Measurements from ENCODE around the gene TMEM200B.
"Not testable (repeated sequence)": the region's sequence is repeated elsewhere in the genome, so short reads cannot be mapped to it uniquely, and the experiment has no call there.

The TMEM200B gene

DNA sequence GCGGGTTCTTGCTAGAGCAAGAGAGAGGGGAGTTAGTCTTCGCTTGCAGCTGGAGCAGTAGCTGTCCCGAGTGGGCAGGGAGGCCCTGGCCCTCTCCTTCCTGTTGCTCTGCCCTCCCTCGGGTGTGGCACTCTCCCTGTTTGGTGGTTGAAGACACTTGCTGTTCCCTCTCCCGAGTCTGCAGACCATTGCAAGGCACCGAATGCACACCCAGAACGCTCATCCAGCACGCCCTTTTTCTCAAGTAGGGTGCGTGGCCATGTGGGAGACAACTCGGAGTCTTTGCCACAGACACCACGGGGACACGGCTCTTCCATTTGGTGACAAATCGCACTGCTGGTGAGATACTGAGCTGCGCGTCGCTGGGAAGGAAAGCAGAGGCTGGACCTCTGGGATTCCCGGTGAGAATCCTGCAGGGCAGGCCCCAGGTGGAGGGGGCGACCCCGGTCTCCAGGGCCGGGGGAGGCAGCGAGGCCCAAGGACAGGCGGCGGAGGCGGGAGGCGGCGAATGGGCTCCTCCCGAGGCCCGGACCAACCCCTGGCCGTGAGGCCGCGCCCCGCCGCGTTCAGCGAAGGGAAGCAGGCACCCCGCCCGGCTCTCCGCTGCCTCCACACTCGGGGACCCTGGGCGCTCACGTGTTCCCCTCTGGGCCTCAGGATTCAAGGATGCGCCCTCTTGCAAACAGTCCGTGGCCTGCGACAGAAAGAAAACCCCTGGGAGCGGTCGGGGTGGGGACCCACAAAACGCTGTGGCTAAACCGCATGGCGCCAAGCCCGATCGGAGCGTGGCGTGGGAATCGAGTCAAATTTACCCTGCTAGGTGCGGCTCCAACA is 10.4 kb upstream of the TMEM200B start:
- DNase-seq (ENCODE audit: low read depth), result no peak

DNA sequence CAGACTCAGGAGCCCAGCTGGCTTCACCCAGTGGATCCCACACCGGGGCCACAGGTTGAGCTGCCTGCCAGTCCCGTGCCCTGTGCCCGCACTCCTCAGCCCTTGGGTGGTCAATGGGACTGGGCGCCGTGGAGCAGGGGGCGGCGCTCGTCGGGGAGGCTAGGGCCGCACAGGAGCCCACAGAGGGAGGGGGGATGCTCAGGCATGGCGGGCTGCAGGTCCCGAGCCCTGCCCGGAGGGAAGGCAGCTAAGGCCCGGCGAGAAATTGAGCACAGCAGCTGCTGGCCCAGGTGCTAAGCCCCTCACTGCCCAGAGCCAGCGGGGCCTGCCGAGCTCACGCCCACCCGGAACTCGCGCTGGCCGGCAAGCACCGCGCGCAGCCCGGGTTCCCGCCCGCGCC is 7.4 kb upstream of the TMEM200B start:
- DNase-seq (ENCODE audit: low read depth), result not testable (repeated sequence)

DNA sequence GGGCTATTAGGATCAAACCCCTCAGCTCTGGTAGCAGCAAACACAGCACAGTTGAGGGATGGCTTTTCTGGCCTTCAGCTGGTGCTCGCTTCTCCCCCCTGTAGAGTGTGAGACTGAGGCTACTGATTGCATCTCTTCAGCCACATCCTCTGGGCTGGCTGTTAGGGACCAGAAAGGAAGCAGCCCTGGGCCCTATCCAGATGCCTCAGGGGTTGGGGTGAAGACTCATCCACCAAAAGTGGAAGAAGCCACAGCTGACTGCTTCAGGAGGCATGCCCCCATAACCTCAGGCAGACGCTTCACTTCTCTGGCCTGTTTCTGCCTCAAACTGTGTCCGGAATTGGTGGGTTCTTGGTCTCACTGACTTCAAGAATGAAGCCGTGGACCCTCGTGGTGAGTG is 6.2 kb upstream of the TMEM200B start:
- DNase-seq (ENCODE audit: low read depth), result no peak

DNA sequence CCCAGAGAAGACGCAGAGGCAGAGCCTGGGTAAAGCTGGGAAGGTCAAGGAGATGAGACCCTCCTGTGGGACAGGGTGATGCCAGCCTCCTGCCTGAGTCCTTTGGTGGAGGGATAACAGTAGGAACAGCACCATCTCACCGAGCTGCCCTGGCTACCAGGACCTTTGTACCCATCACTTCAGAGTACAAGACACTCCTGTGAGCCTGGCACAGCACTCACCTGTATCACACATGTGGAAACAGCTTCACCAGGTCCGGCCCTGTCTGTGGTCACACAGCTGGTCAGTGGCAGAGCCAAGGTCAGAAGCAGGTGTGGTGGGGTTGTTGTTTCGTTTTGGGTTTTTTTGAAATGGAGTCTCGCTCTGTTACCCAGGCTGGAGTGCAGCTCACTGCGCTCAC is 5.0 kb upstream of the TMEM200B start:
- DNase-seq (ENCODE audit: low read depth), result no peak

DNA sequence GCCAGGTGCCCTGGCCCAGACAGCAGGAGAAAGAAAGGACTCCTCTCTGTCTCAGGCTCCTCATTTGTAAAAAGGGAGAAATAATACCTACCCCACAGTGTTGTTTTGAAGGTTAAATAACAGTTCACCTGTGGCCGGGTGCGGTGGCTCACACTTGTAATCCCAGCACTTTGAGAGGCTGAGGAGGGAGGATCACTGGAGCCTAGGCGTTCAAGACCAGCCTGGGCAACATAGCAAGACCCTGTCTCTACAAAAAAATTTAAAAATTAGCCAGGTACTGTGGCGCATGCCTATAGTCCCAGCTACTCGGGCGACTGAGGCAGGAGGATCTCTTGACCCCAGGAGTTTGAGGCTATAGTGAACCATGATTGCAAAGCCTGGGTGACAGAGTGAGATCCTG is 2.5 kb upstream of the TMEM200B start:
- no peak for DNase-seq (ENCODE audit: low read depth)

DNA sequence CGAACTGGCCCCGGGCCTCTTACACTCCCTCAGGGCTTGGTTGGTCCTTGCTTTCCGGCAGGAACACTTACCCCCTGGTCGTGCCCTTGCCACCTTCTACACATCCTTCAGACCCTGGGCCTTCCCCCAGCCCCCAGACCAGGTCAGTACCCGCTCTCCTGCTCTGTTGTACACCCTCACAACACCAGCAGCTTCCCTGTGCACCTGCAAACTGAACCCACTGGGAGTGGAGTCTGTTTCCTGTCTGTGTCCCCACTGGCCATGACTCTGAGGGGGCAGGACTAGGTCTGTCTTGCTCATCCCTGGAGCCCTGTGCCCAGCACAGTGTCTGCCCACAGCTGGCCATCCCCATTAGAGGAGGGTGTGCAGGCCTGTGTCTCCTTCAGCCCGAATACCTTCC is 2.1 kb upstream of the TMEM200B start:
- no peak for DNase-seq (ENCODE audit: low read depth)

DNA sequence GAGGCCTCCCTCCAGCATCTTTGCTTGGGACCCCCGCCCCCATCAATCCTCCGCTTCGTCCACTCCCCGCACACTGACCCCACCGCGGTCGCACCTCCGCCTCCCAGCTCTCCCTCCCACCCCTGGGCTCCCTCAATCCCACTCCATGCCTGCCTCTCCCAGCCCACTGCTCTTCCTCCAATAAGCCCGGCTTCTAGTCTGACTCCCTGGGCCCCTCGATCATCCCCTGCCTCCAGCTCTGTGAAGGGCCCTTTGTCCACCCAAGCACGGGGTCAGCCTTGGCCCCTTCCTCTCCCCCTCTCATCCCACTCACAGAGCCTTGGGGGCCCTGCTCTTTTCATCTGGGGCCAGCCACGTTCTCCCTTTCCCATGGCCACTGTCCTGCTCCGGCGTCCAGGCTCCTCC is 1.5 kb upstream of the TMEM200B start:
- DNase-seq (ENCODE audit: low read depth), result no peak

DNA sequence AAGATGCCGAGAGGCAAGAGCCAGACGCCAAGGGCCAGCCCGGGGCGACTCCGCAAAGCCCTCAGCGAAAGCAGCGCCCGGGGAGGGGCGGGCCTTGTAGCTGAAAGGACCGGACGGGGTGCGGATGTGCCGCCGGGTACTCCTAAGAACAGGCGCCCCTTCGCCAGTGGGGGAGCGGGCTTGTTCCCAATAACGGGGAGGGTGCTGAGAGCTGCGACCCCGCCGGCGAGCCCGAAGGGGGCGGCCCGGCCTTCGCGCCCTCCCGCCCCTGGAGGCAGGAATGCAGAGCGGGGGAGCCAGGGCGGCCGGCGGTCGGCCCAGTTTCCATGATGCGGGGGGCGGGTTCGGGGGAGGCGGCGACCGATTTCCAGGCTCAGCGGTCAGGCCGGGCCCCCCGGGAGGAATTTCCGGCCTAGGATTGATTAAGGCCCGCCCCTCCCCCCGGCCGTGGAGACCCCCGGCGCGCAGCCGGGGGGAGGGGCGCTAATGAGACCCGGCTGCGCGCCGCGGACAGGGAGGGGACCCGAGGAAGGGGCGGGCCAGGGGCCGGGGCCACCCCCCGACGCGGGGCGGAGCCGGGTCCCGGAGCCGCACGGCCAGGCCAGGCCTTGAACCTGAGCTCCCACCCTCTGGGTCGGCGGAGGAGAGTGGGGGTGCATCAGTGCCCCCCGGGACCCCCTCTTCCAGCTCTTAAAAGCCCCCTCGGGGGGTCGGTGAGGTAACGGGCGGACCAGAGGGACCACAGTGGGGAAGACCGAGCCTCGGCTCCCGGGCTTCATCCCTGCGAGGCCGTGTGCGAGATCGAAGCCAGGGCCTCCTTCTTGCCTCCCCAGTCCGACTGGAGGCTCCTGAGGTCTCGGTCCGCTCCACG is 898 bp upstream of the TMEM200B start:
- DNase-seq (ENCODE audit: low read depth), result peak; percentile 32

DNA sequence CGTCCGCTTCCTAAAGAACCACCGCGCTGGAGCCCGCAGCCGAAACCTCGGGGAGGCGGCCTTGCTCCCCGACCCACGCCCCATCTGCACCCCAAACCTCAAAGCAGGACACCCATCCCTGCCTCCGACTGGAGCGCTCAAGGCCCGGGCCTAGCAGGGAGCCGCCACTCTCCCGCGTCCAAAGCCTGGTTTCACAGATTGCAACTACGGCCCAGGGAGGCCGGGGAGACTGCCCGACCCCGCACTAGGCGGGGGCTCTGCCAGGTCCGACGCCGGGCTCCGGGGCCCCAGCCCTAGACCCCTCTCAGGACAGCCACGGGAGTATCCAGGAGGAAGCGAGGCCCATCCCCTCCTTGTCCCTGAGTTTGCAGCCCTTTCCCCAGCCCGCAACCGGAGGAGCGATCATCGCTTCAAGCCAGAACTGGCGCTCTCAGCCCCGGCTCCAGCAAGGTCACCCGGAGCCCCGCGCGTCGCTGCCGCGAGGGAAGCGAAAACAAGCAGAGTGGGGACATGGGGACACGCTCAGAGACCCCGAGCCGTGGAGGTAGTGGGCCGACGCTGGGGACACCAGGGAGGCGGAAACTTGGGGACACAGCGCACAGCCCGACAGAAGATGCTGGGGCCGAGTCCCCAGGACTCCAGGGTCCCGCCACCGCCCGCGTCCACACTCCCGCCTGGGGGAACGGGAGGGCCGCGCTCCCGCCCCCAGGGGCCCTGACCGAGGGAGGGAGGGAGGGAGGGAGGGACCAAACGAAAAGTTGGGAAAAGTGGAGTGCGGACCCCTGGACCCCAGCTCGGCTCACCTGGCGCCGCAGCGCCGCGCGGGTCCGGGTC is 433 bp downstream of the TMEM200B start:
- no peak for DNase-seq (ENCODE audit: low read depth)

DNA sequence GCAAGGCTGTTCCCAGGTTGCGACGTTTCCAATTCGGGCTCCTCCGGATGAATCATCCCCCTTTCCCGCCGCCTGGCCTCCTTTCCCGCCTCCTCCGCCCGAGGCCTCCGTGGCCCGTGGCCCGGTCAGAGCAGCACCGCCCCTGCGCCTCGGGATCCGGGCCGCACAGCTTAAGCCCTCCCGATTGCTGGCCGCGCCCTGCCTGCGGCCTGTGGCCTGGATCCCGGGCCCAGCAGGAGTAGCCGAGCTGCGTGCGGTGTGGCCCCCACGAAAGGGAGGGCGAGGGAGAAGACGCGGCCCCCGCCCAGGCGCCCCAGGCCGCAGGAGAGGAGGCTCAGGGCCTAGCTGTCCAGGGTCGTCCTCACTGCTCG is 1.0 kb downstream of the TMEM200B start:
- no peak for DNase-seq (ENCODE audit: low read depth)

DNA sequence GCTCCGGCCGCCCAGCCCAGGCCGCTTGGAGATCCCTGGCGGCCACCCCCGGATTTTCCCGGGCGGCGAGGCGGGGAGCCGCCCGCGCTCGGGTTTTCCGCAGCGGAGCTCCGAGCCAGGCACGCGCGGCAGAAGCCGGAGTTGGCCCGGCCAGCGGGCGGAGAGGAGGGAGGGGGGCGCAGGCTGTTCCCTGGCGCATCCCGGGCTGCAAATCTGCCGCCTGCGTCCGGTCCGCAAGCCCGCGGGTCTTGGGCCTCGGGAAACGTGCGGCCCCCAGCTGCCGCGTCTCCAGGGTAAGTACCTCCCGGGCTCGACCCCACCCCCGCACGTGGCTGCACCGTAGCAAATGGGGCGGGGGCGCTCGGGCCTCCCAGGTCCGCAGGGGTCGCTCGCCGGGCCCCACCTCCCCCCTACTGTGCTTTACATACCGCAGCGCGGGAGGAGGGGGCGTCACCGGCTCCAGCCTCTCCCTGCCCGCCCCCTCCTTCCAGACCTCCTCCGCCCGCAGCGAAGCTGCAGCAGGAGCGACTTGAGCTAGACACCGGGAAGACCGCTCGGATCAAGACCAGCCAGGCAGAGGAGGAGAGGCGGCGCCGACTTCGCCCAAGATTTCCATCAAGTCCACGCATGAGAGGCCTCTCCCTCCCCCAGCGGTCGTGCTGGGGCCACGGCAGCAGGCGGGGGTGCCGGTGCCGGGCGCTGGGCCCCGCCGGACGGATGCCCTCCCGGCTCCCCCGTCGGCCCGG is 1.6 kb downstream of the TMEM200B start:
- DNase-seq (ENCODE audit: low read depth), result no peak

DNA sequence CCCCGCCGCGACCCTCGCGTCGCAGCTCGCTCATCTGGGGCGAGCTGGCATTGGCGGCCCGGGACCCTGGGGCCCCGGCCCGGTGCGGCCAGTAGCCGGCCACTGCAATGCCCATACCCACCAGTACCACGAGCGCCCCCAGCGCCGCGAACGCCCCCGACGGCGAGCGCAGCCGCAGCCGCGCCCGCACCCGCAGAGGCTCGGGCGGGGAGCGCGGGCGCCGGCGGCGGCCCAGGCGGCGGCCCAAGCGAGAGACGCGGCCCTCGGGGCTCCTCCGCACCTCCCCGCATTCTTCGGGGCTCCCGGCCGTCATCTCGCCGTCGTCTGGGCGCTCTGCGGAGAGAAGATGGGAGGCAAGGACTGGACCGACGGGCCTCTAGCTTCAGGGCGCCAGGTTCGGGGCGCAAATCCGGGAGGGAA is 2.2 kb downstream of the TMEM200B start:
- no peak for DNase-seq (ENCODE audit: low read depth)

DNA sequence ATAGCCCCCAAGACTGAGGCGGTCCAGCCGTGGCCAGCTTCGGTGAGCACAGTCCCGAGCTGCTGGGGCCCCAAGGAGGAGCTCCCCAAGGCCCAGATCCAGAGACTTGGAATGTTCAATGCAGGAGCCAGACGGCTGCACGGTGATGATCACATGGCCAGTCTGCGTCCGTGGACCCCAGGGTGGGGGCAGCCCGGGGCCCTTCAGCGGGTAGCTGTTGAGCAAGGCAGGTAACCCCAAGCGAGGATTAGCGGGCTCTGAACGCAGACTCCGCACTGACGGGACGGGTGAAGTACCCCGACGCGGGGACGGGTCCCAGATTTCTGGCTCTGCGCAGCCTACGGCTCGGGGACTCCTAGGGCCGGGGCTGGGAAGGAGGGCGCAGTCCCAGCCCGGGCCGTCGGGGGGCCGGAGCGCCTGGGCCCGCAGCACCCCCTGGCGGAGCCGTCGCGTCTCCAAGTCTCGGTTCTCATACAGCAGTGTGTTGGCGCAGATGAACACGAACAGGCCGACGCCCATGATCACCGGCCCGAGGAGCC is 2.7 kb downstream of the TMEM200B start:
- DNase-seq (ENCODE audit: low read depth), result peak; percentile 26

DNA sequence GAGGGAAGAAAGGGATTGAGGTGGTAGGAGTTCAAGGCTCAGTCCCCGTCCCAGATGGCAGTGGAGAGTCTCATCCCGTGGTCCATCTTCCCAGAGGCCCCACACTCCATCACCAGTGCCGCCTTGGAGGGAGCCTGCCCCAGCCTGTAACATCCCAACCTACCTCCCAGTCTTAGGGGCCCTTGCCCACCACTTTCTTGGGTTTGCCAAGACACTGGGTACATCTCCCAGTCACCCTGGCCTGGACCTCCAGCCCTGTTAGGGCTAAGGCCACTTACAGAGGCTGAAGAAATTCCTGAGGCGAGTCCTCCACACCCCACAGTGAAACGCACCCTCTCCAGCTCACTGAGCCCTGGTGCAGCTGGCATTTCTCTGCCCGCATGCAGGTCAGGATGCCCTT is 3.3 kb downstream of the TMEM200B start:
- no peak for DNase-seq (ENCODE audit: low read depth)

DNA sequence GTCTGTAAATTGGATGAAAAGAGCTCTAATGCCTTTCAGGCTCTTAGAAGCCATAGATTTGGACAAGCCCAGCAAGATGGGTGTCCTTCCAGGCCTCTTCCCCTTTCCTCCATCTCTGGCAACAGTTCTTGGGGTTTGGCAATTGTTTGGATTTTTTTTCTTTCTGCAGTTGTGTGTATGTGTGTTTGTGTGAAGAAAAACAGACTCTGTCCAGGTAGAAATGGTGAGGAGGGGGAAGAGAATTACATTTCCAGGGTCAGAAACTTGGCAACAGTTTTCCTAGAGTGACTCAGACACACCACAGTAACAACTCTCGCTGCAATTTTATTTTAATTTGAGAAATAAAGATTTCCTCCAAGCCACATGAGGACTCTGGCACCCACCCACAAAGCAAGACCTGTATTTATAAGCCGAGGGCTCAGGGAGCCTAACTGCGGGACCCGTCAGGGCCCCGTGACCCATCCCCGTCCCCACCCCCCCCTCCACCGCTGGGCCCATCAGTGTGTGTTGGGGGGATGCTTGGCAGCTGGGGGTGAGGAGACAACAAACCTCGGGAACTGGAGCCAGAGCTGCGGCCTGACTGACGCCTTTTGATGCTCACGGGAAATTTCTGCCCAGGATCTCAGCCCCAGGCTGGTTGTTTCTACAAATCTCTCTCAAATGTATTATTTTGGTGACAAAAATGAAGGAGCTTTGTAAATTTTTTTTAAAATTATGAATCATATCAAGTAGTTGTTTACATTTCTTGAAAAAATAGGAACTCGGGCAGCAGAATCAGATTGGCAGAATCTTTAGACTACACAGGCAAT is 4.4 kb downstream of the TMEM200B start:
- DNase-seq (ENCODE audit: low read depth), result no peak

DNA sequence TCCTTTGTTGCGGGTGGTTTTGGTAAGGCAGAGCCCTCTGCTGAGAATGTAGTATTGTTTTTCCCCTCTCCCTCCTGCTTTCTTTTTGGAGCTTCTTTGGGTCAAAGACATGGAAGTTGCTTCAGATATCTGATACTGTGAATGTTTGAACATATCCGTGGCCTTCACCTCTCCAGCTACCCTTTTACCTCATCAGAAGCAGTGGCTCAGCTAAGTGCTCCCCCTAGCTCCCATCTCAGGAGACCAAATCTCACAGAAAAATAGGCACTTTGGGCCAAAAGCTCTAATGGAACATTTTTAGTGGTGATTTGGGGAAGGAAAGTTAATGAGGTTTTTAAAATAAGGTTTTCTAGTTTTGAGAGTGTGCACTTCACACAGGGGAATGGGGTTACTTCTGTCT is 6.3 kb downstream of the TMEM200B start:
- DNase-seq (ENCODE audit: low read depth), result no peak

DNA sequence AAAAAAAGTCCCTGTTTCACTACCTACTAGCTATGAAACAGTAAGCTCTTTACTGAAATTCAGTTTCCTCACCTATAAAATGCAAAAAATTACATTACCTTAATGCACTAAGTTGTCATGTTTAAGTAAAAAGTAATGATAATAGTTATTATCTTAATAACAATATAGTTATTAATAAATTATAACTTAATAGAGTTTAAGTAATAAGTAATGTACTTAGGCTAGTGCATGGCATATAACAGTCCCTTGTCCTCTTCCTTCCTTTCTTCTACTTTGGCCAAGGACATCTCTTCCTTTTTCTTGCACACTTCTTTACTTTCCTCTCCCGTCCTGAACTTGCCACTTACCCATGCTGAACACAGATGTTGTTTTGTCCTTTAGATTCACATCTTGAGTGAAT is 9.0 kb downstream of the TMEM200B start:
- DNase-seq (ENCODE audit: low read depth), result no peak

DNA sequence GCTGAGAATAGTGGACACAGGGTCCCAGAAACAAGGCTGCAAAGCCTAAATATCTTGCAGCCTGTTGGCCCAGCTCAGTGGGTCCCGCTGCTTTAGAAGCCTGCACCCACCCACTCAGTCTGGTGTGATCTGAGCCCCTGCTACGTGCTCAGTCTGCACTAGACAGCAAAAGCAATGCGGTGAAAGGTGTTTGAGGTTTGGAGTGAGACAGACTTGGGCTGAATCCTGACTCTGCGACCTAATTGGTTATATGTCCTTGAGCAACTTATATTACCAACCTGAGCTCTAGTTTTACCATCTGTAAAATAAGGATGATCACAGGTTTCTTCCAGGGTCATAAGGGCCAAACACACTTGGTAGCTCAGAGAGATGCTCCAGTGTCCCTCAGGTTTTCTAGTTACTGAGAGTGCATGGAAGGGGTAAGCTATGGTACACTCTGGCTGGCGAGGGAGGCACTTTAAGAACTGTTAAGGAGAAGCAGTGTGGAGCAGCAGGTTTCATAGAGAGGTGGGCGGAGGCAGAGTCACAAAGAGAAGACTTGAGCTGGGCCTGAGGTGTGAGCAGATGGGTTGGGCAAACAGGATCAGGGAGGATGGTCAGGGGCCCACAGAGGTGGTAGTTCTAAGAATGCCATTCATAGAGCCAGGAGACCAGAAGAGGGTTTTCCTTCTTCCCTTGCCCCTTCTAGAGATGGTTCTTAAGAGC is 10.1 kb downstream of the TMEM200B start:
- DNase-seq (ENCODE audit: low read depth), result no peak

DNA sequence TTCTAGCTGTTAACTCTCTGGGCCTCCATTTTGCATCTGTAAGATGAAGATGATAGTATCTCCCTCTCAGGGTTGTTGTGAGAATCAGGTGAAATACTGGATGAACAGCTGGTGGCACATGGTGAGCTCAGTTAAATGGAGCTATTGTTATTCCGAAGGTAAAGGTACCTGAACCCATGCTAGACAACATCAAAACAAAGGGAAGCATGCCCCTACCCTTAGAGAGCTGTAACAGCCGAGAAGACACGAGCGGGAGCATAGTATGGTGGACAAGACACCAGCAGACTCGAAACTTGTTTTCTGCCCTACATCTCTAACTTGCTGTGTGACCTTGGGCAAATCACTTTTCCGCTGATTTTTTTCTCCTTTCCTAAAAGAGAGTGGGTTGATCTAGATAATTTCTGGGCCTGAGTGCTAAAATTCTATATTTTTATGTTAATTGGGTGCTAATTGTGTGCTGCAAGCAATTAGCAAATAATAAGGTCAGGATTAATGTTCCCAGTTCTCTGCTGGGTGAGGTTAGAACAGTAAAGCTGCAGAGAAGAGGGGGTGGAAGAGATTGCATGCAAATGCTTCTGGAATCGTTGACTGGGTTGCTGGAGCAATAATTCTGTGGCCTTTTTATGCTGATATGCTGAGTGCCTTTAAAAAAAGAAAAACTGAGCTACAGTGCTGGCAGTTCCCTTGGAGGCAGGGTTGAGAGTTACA is 10.8 kb downstream of the TMEM200B start:
- no peak for DNase-seq (ENCODE audit: low read depth)

Data from stimulated activated CD8-positive, alpha-beta memory T cell treated with anti-CD3 and anti-CD28 coated beads, Interleukin-12 subunit alpha, Interleukin-12 subunit beta, amount 100 ng/mL, for 4 hours (primary cell).